Endothelial cell of umbilical vein (primary cell): ENCODE data around the gene CEP85L. TPM values are rescaled to one million over a fixed set of nuclear protein-coding genes. Genes with fewer than 3 reads are reported as not detected.

Experiments
- BruUV-seq: library from RNA; stranded (reverse); fragments of 400-500 nt; replicated peaks from 2 replicates; lab custom pipeline; 2021; lab: Mats Ljungman, UMichigan
- CTCF ChIA-PET: fragments of 300-600, 350-600 bp; sonication (Branson Sonifier 250); formaldehyde crosslinking; loops from one replicate; lab custom pipeline; 2021; ENCODE audit warnings: antibody characterized with exemption, inconsistent platforms; lab: Charles Lee
- POLR2A ChIA-PET: fragments of 300-600, 350-600 bp; sonication (Branson Sonifier 250); formaldehyde crosslinking; loops from one replicate; lab custom pipeline; 2021; ENCODE audit warnings: antibody characterized with exemption, inconsistent platforms; lab: Charles Lee
- DNase-seq: peaks from one replicate; pipeline ENCODE4 v3.0.0-alpha.2; 2011; ENCODE audit warnings: low read depth, low spot score
- FAIRE-seq: peaks from 2 replicates; lab custom pipeline; 2011; peaks lifted over from hg19 to GRCh38; lab: Jason Lieb, UNC
- H2AFZ ChIP-seq: 2 replicates; pipeline ENCODE4 v1.6.0; 2012; ENCODE audit warnings: low read depth, low read length, control low read depth, inconsistent platforms
- H3K27ac ChIP-seq: 2 replicates; pipeline ENCODE4 v1.5.1; 2011; ENCODE audit warnings: low read depth, mild to moderate bottlenecking, control low read depth, low read length, moderate library complexity; ENCODE audit not compliant: insufficient read depth
- H3K27me3 ChIP-seq, 2 experiments: 2 replicates each; pipeline versions ENCODE4 v1.6.0 to v1.6.1; 2011; ENCODE audit warnings: low read length in 2 of 2, mixed read lengths in 1 of 2; ENCODE audit not compliant: control insufficient read depth in 2 of 2, insufficient read depth in 2 of 2
- H3K36me3 ChIP-seq, 2 experiments: 2 replicates in 1 of 2; 3 replicates in 1 of 2; pipeline ENCODE4 v1.5.1; 2011; ENCODE audit warnings: low read length in 2 of 2, mild to moderate bottlenecking in 1 of 2, moderate library complexity in 1 of 2; ENCODE audit not compliant: control insufficient read depth in 2 of 2, insufficient read depth in 2 of 2; ENCODE audit errors: extremely low read depth in 1 of 2
- H3K4me1 ChIP-seq: 3 replicates; pipeline ENCODE4 v1.5.1; 2011; ENCODE audit warnings: mild to moderate bottlenecking, low read length; ENCODE audit not compliant: control insufficient read depth, insufficient read depth; ENCODE audit errors: extremely low read depth
- H3K4me2 ChIP-seq: 2 replicates; pipeline ENCODE4 v1.6.1; 2011; ENCODE audit warnings: low read length, control low read depth, mixed read lengths; ENCODE audit not compliant: insufficient read depth
- H3K4me3 ChIP-seq, 3 experiments: fragments of 200-600 bp in 1 of 3; sonication (generic), shearing (Covaris generic) in 1 of 3; replicated peaks in 1 of 3; 2 replicates each; pipeline ENCODE4 v1.5.1; 2011 to 2016; ENCODE audit warnings: control low read depth in 3 of 3, low read length in 3 of 3, mild to moderate bottlenecking in 2 of 3, inconsistent platforms in 1 of 3, low read depth in 1 of 3, moderate library complexity in 1 of 3; ENCODE audit not compliant: insufficient read depth in 1 of 3
- H3K79me2 ChIP-seq: 2 replicates; pipeline ENCODE4 v1.6.0; 2012; ENCODE audit warnings: low read length, inconsistent platforms; ENCODE audit not compliant: control insufficient read depth, insufficient read depth
- H3K9ac ChIP-seq: replicated peaks from 2 replicates; pipeline ENCODE3; 2011; ENCODE audit warnings: low read length, control low read depth; ENCODE audit not compliant: insufficient read depth; ENCODE audit errors: extremely low read depth
- H3K9me1 ChIP-seq: replicated peaks from 3 replicates; pipeline ENCODE4 v1.6.0; 2011; ENCODE audit warnings: mild to moderate bottlenecking, low read length; ENCODE audit not compliant: control insufficient read depth, insufficient read depth; ENCODE audit errors: extremely low read depth
- H3K9me3 ChIP-seq: replicated peaks from 2 replicates; pipeline ENCODE4 v1.5.1; 2012; ENCODE audit warnings: low read length, inconsistent platforms; ENCODE audit not compliant: control insufficient read depth, insufficient read depth
- H4K20me1 ChIP-seq: replicated peaks from 2 replicates; pipeline ENCODE3; 2011; ENCODE audit warnings: mild to moderate bottlenecking, low read length; ENCODE audit not compliant: control insufficient read depth, insufficient read depth; ENCODE audit errors: extremely low read depth
- CTCF ChIP-seq, 2 donors: IDR thresholded peaks; 1 replicate in 1 of 2; 2 replicates in 1 of 2; pipeline ENCODE4 v1.5.1; 2011; ENCODE audit warnings: low read length in 2 of 2, mild to moderate bottlenecking in 2 of 2, moderate library complexity in 2 of 2, control low read depth in 1 of 2, inconsistent platforms in 1 of 2, low read depth in 1 of 2; ENCODE audit not compliant: insufficient read depth in 1 of 2; ENCODE audit errors: extremely low read depth in 1 of 2
- EZH2 ChIP-seq: IDR thresholded peaks from 2 replicates; pipeline ENCODE4 v1.6.1; 2012; ENCODE audit warnings: borderline replicate concordance, low read depth, mild to moderate bottlenecking, moderate library complexity, low read length, inconsistent platforms; ENCODE audit not compliant: severe bottlenecking
- FOS ChIP-seq: IDR thresholded peaks from 2 replicates; pipeline ENCODE4 v1.6.1; 2011; ENCODE audit warnings: mild to moderate bottlenecking, low read length, moderate library complexity, borderline replicate concordance; ENCODE audit not compliant: insufficient read depth
- GATA2 ChIP-seq: IDR thresholded peaks from 2 replicates; pipeline ENCODE4 v1.7.0; 2011; ENCODE audit warnings: low read depth, mild to moderate bottlenecking, moderate library complexity, mixed read lengths, low read length; ENCODE audit not compliant: insufficient read length, insufficient read depth
- JUN ChIP-seq: IDR thresholded peaks from 2 replicates; pipeline ENCODE4 v1.6.1; 2011; ENCODE audit warnings: borderline replicate concordance, low read depth; ENCODE audit not compliant: insufficient read length, insufficient read depth
- MAX ChIP-seq: IDR thresholded peaks from 2 replicates; pipeline ENCODE4 v1.6.1; 2011; ENCODE audit not compliant: insufficient read depth, insufficient read length
- MYC ChIP-seq: IDR thresholded peaks from one replicate; pipeline ENCODE4 v1.6.1; 2011; ENCODE audit warnings: mild to moderate bottlenecking, low read depth, low read length
- POLR2A ChIP-seq: IDR thresholded peaks from 2 replicates; pipeline ENCODE4 v1.6.1; 2012; ENCODE audit warnings: low read depth, mild to moderate bottlenecking, control low read depth, low read length
- POLR2AphosphoS5 ChIP-seq: IDR thresholded peaks from 2 replicates; pipeline ENCODE4 v1.6.1; 2012; ENCODE audit warnings: low read depth, mild to moderate bottlenecking, control low read depth, low read length, moderate library complexity; ENCODE audit not compliant: insufficient read depth
- dilution Hi-C: fragments of 300-500 bp; cut with MboI; formaldehyde crosslinking; loops from one replicate; pipeline ENCODE4 v1.15.0; 2019; ENCODE audit warnings: low sequenced_read_pairs; ENCODE audit not compliant: extremely low pct_ligation_motif_present
- intact Hi-C: fragments of 100-400 bp; cut with micrococcal nuclease; formaldehyde crosslinking; loops from one replicate; pipeline ENCODE4 v1.10.0; 2022
- polyA plus RNA-seq, 4 experiments: library from polyadenylated mRNA; depleted of rRNA in 3 of 4; stranded (reverse) in 3 of 4; unstranded in 1 of 4; fragments of >200 nt; gene quantifications; 2 replicates each; pipeline versions ENCODE4 v1.2.1 to v1.2.3, GENCODE V29; 2011 to 2012; ENCODE audit warnings: missing spikeins in 1 of 4
- total RNA-seq: library from RNA; stranded (reverse); gene quantifications from 2 replicates; pipeline ENCODE4 v1.2.3, GENCODE V29; 2021

The CEP85L gene
- total and polyA plus RNA-seq, 2 donors (not counting 3 experiments of a cell fraction or from before 2014, with no cell fraction given), result 1.8 to 9.2 TPM

- H3K9me3 ChIP-seq, result no peaks in the 10 kb centered on the region
- dilution Hi-C loops (no loop called here), intact Hi-C loops (no loop called here)
- H3K4me1 ChIP-seq, result no peaks in the 10 kb centered on the region
- H3K36me3 ChIP-seq, result no peaks in the 10 kb centered on the region
- POLR2A ChIA-PET, result no interaction called here
- no TSS peak for BruUV-seq
- H3K27me3 ChIP-seq, result no peaks in the 10 kb centered on the region
- H4K20me1 ChIP-seq, result no peaks in the 10 kb centered on the region
- H3K9ac ChIP-seq, result no peak overlapping the region
- H2AFZ ChIP-seq, result no peak overlapping the region
- no peak overlapping the region for H3K4me2 ChIP-seq
- H3K9me1 ChIP-seq, result no peaks in the 10 kb centered on the region
- H3K4me3 ChIP-seq, result no peak overlapping the region
- FAIRE-seq (no peak), DNase-seq (no peak)
- H3K79me2 ChIP-seq, result no peaks in the 10 kb centered on the region
- CTCF ChIA-PET, result no interaction called here
- H3K27ac ChIP-seq, result no peak overlapping the region
- no peak for TF ChIP-seq MYC
- no peak for TF ChIP-seq CTCF (IDR thresholded peaks at IDR 0.05; ENCODE audit: extremely low read depth in 1 of 2, insufficient read depth in 1 of 2, low read depth in 1 of 2, low read length in 2 of 2)
- no peak for TF ChIP-seq POLR2A
- TF ChIP-seq POLR2AphosphoS5, result no peak
- TF ChIP-seq FOS, result no peak
Measured at GRCh38 chr6:118444796-118445195, 206.6 kb downstream of the CEP85L start.

- H3K4me1 ChIP-seq, result no peaks in the 10 kb centered on the region
- intact Hi-C loops (no loop called here), dilution Hi-C loops (no loop called here)
- no TSS peak for BruUV-seq
- no peak overlapping the region for H2AFZ ChIP-seq
- no peak overlapping the region for H3K4me2 ChIP-seq
- H3K27me3 ChIP-seq, result no peaks in the 10 kb centered on the region
- no peaks in the 10 kb centered on the region for H3K9me1 ChIP-seq
- no peak for TF ChIP-seq JUN
- TF ChIP-seq EZH2, result no peak
- TF ChIP-seq POLR2A, result no peak
- no peak for TF ChIP-seq FOS
- no peak for TF ChIP-seq MYC
- TF ChIP-seq GATA2, result no peak
- no peak for TF ChIP-seq CTCF (IDR thresholded peaks at IDR 0.05; ENCODE audit: extremely low read depth in 1 of 2, insufficient read depth in 1 of 2, low read depth in 1 of 2, low read length in 2 of 2)
- no peak for TF ChIP-seq MAX
- TF ChIP-seq POLR2AphosphoS5, result no peak
- DNase-seq (no peak), FAIRE-seq (no peak)
- H3K9me3 ChIP-seq, result no peaks in the 10 kb centered on the region
- no peaks in the 10 kb centered on the region for H3K36me3 ChIP-seq
- H3K9ac ChIP-seq, result no peak overlapping the region
- no peak overlapping the region for H3K27ac ChIP-seq
- H3K4me3 ChIP-seq, result no peak overlapping the region
- POLR2A ChIA-PET, result no interaction called here
- H4K20me1 ChIP-seq, result no peaks in the 10 kb centered on the region
- no peaks in the 10 kb centered on the region for H3K79me2 ChIP-seq
- CTCF ChIA-PET, result no interaction called here
Measured at GRCh38 chr6:118436482-118436881, 214.9 kb downstream of the CEP85L start.
